CD4-positive, alpha-beta T cell (primary cell): ENCODE measurements around the gene PDLIM1. TPM values are rescaled to one million over a fixed set of nuclear protein-coding genes. Genes with fewer than 3 reads are reported as not detected.

Experiments
- ATAC-seq: fragments of 200-7000 bp; cut with Tn5 transposase; one replicate; pipeline ENCODE4 v1.10.0; 2022; ENCODE audit warnings: mild to moderate bottlenecking; ENCODE audit not compliant: poor library complexity
- CTCF ChIA-PET: fragments of 350-600 bp; sonication (Branson Sonifier 250); formaldehyde crosslinking; loops from one replicate; lab custom pipeline; 2021; ENCODE audit warnings: antibody characterized with exemption, inconsistent platforms; lab: Charles Lee
- POLR2A ChIA-PET: fragments of 350-600 bp; sonication (Branson Sonifier 250); formaldehyde crosslinking; loops from one replicate; lab custom pipeline; 2021; ENCODE audit warnings: antibody characterized with exemption, inconsistent platforms; lab: Charles Lee
- DNase-seq, 14 experiments: peaks; one replicate each; pipeline ENCODE4 v3.0.0-alpha.2; 2013 to 2020; ENCODE audit warnings: mixed read lengths in 2 of 14
- H3K27ac ChIP-seq, 2 donors: one replicate each; pipeline versions ENCODE4 v1.5.1 to v1.7.0; 2013; ENCODE audit warnings: low read length in 2 of 2, low read depth in 1 of 2, mild to moderate bottlenecking in 1 of 2
- H3K27me3 ChIP-seq, 2 experiments: 1 replicate in 1 of 2; 2 replicates in 1 of 2; pipeline versions ENCODE4 v1.6.1 to v1.7.0; 2013; ENCODE audit warnings: low read length in 2 of 2, control low read depth in 1 of 2, mild to moderate bottlenecking in 1 of 2, moderate library complexity in 1 of 2; ENCODE audit not compliant: insufficient read depth in 2 of 2, control insufficient read depth in 1 of 2
- H3K36me3 ChIP-seq: one replicate; pipeline ENCODE4 v1.6.1; 2013; ENCODE audit warnings: low read length, control low read depth; ENCODE audit not compliant: insufficient read depth
- H3K4me1 ChIP-seq: one replicate; pipeline ENCODE4 v1.6.1; 2013; ENCODE audit warnings: low read length, control low read depth; ENCODE audit not compliant: insufficient read depth
- H3K4me3 ChIP-seq: one replicate; pipeline ENCODE4 v1.5.1; 2013; ENCODE audit warnings: mild to moderate bottlenecking, low read length, moderate library complexity
- H3K9me3 ChIP-seq, 2 experiments: 1 replicate in 1 of 2; 2 replicates in 1 of 2; pipeline versions ENCODE4 v1.6.1 to v1.7.0; 2013; ENCODE audit warnings: low read length in 2 of 2, mild to moderate bottlenecking in 2 of 2, control low read depth in 1 of 2, moderate library complexity in 1 of 2; ENCODE audit not compliant: control insufficient read depth in 1 of 2, insufficient read depth in 1 of 2
- H3K27ac Mint-ChIP-seq: one replicate; pipeline ENCODE4 v1.8.0; 2020; ENCODE audit warnings: mixed read lengths
- H3K27me3 Mint-ChIP-seq: one replicate; pipeline ENCODE4 v1.8.0; 2021; ENCODE audit warnings: mixed read lengths
- H3K36me3 Mint-ChIP-seq: one replicate; pipeline ENCODE4 v1.8.0; 2021; ENCODE audit warnings: low read depth, mixed read lengths
- H3K4me1 Mint-ChIP-seq: one replicate; pipeline ENCODE4 v1.8.0; 2021; ENCODE audit warnings: low read depth, mixed read lengths
- H3K4me3 Mint-ChIP-seq: one replicate; pipeline ENCODE4 v1.8.0; 2020; ENCODE audit warnings: mild to moderate bottlenecking, mixed read lengths
- H3K9me3 Mint-ChIP-seq: one replicate; pipeline ENCODE4 v1.8.0; 2020; ENCODE audit warnings: mixed read lengths
- intact Hi-C, 2 experiments: fragments of 100-400 bp; cut with DNase I in 1 of 2; cut with micrococcal nuclease in 1 of 2; formaldehyde crosslinking; loops; one replicate each; pipeline versions ENCODE4 v1.15.1 to v1.9.0; 2023 to 2025; cut with DNase I, micrococcal nuclease
- total RNA-seq, 174 experiments: library from RNA in 2 of 174; stranded (reverse) in 2 of 174; gene quantifications; one replicate each; pipeline ENCODE4 v1.2.3 and lab custom pipeline; 2021 to 2026
- TF ChIP-seq, protein P1 (sequence below): fragments of 200-600 bp; IDR thresholded peaks from one replicate; pipeline ENCODE4 v1.8.0; 2022; ENCODE audit warnings: antibody characterized with exemption, mild to moderate bottlenecking

PDLIM1 gene
- total RNA-seq, 2 experiments from 2014 or later = 0.41 to 0.75 TPM

DNA sequence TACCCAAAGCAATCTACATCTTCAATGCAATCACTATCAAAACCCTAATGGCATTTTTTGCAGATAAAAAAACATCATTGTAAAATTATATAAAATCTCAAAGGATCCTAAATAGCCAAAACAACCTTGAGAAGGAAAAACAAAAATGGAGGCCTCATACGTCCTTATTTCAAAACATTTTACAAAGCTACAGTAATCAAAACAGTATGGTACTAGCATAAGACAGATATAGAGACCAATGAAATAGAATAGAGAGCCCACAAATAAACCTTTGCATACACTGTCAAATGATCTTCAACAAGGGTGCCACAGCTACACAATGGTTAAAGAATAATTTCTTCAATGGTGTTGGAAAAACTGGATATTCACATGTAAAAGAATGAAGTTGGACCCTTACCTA lies 34.5 kb downstream of the PDLIM1 start:
- Mint-ChIP-seq H3K4me3 (no peak overlapping the region), H3K27ac (no peak overlapping the region), H3K36me3 (no peaks in the 10 kb centered on the region), H3K27me3 (peaks cover 15% of the 10 kb centered on the region), H3K4me1 (no peaks in the 10 kb centered on the region), H3K9me3 (no peaks in the 10 kb centered on the region)
- Histone ChIP-seq H3K36me3 (no peaks in the 10 kb centered on the region), H3K4me1 (no peaks in the 10 kb centered on the region), H3K27ac (no peak overlapping the region), H3K27me3 (no peaks in the 10 kb centered on the region), H3K9me3 (peaks cover 0 to 3% of the 10 kb centered on the region in 2 experiments), H3K4me3 (no peak overlapping the region)
- TF ChIP-seq, protein P1, sequence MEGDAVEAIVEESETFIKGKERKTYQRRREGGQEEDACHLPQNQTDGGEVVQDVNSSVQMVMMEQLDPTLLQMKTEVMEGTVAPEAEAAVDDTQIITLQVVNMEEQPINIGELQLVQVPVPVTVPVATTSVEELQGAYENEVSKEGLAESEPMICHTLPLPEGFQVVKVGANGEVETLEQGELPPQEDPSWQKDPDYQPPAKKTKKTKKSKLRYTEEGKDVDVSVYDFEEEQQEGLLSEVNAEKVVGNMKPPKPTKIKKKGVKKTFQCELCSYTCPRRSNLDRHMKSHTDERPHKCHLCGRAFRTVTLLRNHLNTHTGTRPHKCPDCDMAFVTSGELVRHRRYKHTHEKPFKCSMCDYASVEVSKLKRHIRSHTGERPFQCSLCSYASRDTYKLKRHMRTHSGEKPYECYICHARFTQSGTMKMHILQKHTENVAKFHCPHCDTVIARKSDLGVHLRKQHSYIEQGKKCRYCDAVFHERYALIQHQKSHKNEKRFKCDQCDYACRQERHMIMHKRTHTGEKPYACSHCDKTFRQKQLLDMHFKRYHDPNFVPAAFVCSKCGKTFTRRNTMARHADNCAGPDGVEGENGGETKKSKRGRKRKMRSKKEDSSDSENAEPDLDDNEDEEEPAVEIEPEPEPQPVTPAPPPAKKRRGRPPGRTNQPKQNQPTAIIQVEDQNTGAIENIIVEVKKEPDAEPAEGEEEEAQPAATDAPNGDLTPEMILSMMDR = no peak
- POLR2A ChIA-PET = no interaction called here
- ATAC-seq (no peak), DNase-seq (no peak)
- intact Hi-C loops = no loop called here
- CTCF ChIA-PET = no interaction called here

- Histone ChIP-seq H3K4me3 (no peak overlapping the region), H3K4me1 (no peaks in the 10 kb centered on the region), H3K9me3 (peaks cover 0 to 3% of the 10 kb centered on the region in 2 experiments), H3K27me3 (no peaks in the 10 kb centered on the region), H3K27ac (no peak overlapping the region), H3K36me3 (no peaks in the 10 kb centered on the region)
- no peaks in the 10 kb centered on the region for H3K9me3 Mint-ChIP-seq
- TF ChIP-seq, protein P1 = no peak
- H3K27ac Mint-ChIP-seq = no peak overlapping the region
- no peak for ATAC-seq
- no peak overlapping the region for H3K4me3 Mint-ChIP-seq
- POLR2A ChIA-PET = no interaction called here
- DNase-seq = no peak
- no peaks in the 10 kb centered on the region for H3K4me1 Mint-ChIP-seq
- H3K36me3 Mint-ChIP-seq = no peaks in the 10 kb centered on the region
- peaks cover 19% of the 10 kb centered on the region for H3K27me3 Mint-ChIP-seq
- intact Hi-C loops = no loop called here
- CTCF ChIA-PET = no interaction called here
Observed at GRCh38 chr10:95254629-95255028, 36.2 kb downstream of the PDLIM1 start.

DNA sequence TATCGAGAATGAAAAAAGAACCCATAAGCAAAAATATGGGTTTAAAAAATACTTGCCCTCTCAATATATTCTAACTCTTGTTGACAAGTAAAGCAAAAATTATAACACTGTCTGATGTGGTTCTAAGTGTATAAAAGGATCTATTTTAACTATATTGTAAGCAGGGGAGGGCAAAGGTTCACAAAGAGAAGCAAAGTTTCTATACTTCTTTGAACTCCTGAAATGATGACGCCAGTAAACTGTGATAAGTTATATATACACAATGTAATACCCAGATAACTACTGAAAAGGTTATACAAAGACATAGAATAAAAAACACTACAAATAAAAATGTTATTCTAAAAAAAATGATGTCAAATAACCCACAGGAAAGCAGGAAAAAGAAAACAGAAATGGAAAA lies 37.1 kb downstream of the PDLIM1 start:
- no peaks in the 10 kb centered on the region for H3K27me3 ChIP-seq
- no peak for ATAC-seq
- no peaks in the 10 kb centered on the region for H3K36me3 ChIP-seq
- H3K27me3 Mint-ChIP-seq = peaks cover 19% of the 10 kb centered on the region
- TF ChIP-seq, protein P1 = no peak
- H3K4me3 Mint-ChIP-seq = no peak overlapping the region
- CTCF ChIA-PET = no interaction called here
- DNase-seq = no peak
- POLR2A ChIA-PET = no interaction called here
- no peaks in the 10 kb centered on the region for H3K36me3 Mint-ChIP-seq
- no peak overlapping the region for H3K27ac Mint-ChIP-seq
- H3K9me3 ChIP-seq = peaks cover 0 to 3% of the 10 kb centered on the region in 2 experiments
- H3K4me1 Mint-ChIP-seq = no peaks in the 10 kb centered on the region
- intact Hi-C loops = no loop called here
- H3K9me3 Mint-ChIP-seq = no peaks in the 10 kb centered on the region
- no peaks in the 10 kb centered on the region for H3K4me1 ChIP-seq
- no peak overlapping the region for H3K4me3 ChIP-seq
- H3K27ac ChIP-seq = no peak overlapping the region
